ENCODE results near the gene PAIP1.
A peak's percentile ranks its signal among the peaks of the same experiment; 100 is the strongest.
"Not testable (repeated sequence)": the region's sequence is repeated elsewhere in the genome, so short reads cannot be mapped to it uniquely, and the experiment has no call there.

PAIP1 gene

DNA sequence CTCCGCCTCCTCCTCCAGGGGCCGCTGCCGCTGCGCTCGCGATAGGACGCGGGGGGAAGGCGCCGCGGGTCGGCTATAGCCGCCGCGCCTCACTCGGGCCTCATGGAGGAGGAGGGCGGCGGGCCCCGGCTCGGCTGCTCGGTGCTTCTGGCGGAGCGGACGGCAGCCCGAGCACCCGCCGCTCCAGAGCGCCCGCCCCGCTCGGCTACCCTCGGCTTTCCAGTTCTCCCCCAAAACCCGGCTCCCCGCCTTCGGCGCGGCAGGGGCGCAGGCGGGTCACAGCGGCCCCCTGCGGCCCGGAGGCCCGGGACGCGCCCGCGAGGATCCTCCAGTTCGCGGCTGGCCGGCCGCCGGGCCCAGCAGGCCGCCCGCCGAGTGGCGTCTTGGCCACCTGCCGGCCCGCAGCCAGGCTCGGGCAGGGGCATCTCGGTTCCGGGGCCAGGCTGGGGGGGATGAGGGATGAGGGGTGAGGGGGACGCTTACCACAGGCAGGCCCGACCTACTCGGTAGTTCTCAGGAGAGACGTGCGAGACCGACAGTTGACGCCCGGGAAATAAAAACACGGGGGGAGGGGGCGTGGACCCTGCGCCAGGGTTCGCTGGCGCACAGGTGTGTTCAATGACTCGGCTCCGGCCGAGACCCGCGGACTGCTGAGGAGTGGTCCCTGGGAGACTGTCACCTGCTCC, at the start of gene PAIP1:
TSS of gene PAIP1 (minus strand) at position 221 of the 686 bp plus-strand sequence. CDS start 231 bp downstream, outside the sequence.
- DNase-seq = peak; percentile 91

DNA sequence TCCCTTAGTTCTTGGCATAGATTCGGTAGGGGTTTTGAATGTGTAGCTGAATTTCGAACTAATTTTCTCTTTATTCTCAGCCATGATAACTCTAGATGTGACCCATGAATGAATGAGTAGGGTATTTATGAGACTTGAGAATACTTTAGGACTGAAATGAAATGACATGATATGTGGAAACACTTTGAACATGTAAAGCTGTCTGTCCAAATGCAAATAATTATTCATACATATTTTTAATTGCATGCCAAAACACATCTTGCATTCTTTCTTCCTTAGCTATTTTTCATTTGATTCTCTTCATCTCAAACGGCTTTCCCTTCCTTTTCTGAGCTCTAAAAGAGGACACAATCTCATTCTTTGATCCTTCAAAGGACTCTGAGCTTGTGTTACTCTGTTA, 49.5 kb upstream of the PAIP1 start:
- DNase-seq = no peak

- DNase-seq = no peak
Observed at GRCh38 chr5:43604699-43605098, 47.8 kb upstream of the PAIP1 start.

- DNase-seq = peak; percentile 53
Observed at GRCh38 chr5:43603344-43604217, 46.7 kb upstream of the PAIP1 start.

DNA sequence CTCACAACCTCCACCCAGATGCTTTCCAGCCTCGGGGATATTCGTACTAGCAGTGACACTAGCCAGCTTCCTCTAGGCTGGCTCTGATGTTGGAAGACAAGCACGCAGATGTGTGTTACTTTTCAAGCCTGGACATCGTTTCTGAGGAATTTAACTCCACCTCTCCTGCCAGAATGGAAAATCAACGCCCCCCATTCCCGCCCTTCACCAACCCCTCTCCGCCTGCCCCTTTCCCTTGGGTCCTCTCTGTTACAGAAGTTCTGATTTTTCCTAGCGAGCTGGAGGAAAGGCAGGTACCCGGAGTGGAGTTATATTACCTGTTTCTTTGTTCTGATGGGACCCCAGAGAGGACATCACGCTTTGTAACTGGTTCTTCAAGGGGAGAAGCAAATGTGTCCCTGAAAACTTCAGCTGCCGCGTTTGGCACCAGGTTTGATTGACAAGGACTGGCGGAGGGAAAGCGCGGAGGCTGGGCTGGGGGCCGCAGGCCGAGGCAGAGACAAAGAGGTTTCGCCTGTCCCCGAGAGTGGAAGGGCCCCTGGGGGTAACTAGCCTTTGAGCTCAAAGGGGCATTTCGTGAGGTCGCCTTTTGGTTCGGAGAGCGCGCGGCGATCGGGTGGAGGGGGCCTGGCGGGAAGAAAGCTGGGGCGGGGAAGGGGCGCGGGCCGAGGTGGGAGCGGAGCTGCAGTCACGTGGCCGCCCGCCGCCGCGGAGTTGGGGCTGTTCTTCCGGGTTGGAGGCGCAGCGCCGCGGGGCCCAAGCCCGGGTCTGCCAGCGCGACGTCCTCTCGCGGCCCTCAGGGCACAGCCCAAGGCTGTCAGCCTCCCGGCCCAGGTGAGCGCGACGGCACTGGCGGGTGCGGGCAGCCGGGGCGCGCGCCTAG, 45.8 kb upstream of the PAIP1 start, which contains the start of gene NNT:
TSS of gene NNT (plus strand) at position 720 of the 883 bp plus-strand sequence. CDS start 6,016 bp downstream, outside the sequence.
- DNase-seq = peak; percentile 86

GRCh38 chr5:43601454-43602260, 44.8 kb upstream of the PAIP1 start:
- no peak for DNase-seq

GRCh38 chr5:43598927-43599326, 42.0 kb upstream of the PAIP1 start:
- not testable (repeated sequence) for DNase-seq

- DNase-seq = no peak
Observed at GRCh38 chr5:43592363-43592762, 35.5 kb upstream of the PAIP1 start.

GRCh38 chr5:43590700-43591099, 33.8 kb upstream of the PAIP1 start:
- no peak for DNase-seq

DNA sequence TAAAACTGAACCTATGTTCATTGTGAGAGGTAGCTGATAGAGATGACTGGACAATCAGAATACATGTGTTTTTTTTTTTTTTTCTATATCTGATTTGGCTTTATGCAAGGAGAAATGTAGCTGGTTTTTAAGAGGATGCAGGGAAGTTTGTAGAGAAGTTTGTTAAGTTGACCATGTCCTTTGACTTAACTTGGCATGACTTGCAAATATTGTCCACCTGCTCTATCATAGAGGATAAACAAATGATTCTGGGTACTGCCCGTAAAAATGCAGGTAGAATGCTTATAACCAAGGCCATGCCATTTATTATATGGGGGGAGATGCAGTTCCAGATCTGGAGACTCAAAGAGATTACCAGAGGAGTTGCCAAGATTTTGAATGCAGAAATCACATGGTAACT, 32.4 kb upstream of the PAIP1 start:
- no peak for DNase-seq

GRCh38 chr5:43588842-43589241, 32.0 kb upstream of the PAIP1 start:
- DNase-seq = no peak

DNA sequence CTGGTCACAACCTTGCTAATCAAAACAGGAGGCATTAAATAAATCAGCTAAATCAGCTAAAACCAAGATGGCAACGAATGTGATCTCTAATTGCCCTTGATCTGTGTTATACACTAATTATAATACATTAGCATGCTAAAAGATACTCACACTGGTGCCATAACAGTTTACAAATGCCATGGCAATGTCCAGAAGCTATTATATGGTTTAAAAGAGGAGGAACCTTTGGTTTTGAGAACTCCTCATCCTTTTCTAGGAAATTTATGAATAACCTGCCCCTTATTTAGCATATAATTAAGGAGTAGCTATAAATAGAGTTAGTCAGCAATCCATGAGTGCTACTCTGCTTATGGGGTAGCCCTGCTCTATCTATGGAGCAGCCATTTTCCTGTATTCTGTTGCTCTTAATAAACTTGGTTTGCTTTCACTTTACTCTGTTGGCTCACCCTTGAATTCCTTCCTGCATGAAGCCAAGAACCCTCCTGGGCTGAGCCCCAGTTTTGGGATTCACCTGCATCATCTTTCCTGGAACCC, 27.4 kb upstream of the PAIP1 start:
- DNase-seq = no peak

GRCh38 chr5:43583724-43584123, 26.8 kb upstream of the PAIP1 start:
- no peak for DNase-seq

DNA sequence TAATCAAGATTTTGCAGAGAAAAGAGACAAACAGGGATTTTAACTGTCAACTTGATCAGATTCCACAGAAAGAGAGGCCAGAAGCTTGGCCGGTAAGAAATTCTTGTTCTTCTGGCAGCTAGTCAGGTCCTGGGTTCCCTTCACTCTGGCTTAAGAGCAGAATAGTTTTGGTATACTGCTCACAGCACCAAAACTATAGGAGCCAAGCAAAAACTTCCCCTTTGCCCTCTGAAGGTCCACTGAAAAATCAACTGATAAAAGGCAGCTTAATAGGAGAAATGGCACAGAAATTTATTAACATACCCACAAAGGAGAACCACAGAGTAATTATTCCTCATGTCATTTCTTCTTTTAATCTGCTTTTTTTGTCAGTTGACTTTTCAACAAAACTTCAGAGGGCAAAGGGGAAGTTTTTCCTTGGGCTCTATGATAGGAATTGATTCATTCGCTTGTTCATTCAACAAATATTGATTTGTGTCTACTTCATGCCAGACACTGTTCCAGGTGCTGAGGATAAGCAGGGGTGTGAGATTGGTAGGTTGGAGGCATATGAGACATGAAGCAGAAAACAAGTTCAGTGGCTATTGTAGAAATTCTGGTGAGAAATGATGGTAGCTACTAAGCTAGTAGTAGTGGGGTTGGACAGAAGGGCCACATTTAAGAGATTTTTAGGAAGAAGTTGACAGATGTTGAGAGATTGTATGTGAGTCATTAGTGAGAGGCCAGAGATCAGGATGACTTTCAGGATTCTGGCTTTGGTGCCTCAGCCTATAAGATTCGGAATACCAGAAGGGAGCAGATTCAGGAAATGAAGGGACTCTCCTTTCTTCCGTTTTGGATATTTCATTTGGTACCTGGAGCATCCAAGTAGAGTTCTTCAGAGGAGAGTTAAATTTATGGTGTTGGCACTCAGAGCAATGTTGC, 25.5 kb upstream of the PAIP1 start:
- no peak for DNase-seq

- no peak for DNase-seq
Observed at GRCh38 chr5:43581398-43581797, 24.5 kb upstream of the PAIP1 start.

DNA sequence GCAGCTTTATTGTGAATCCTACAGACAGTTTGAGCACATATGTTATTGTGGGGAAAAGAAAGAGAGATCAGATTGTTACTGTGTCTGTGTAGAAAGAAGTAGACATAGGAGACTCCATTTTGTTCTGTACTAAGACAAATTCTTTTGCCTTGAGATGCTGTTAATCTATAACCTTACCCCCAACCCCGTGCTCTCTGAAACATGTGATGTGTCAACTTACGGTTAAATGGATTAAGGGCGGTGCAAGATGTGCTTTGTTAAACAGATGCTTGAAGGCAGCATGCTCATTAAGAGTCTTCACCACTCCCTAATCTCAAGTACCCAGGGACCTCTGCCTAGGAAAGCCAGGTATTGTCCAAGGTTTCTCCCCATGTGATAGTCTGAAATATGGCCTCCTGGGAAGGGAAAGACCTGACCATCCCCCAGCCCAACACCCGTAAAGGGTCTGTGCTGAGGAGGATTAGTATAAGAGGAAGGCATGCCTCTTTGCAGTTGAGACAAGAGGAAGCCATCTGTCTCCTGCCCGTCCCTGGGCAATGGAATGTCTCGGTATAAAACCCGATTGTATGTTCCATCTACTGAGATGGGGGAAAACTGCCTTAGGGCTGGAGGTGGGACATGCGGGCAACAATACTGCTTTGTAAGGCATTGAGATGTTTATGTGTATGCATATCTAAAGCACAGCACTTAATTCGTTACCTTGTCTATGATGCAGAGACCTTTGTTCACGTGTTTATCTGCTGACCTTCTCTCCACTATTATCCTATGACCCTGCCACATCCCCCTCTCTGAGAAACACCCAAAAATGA, 23.7 kb upstream of the PAIP1 start:
- not testable (repeated sequence) for DNase-seq

DNA sequence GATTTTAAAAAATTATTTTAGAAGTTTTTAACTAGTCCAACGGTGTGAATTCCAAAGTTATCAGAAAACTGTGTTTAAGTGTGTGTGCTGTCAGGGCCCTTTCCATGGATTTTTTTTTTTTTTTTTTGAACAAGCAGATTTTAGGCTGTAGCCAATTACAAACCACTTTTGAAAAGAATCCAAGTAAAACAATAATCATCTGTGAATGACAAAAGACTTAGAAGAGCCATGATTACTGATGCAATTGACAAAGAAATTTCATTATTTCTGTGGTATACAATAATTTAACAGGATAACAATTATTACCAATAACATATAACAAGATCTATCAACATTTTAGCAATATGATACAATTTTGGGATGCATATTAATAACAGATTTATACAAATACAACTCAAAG, 16.2 kb upstream of the PAIP1 start:
- no peak for DNase-seq

- DNase-seq = no peak
Observed at GRCh38 chr5:43572357-43572756, 15.5 kb upstream of the PAIP1 start.

- no peak for DNase-seq
Observed at GRCh38 chr5:43571237-43571636, 14.4 kb upstream of the PAIP1 start.

Measured in right forelimb (tissue), 1 donor.